Measurements from ENCODE around the gene CAMK2A. TPM values are rescaled to one million over a fixed set of nuclear protein-coding genes. Genes with fewer than 3 reads are reported as not detected.

The CAMK2A gene
- total and polyA plus RNA-seq, 2 experiments from 2014 or later, result 0.18 TPM; not detected in 1

GRCh38 chr5:150288361-150288760 lies 1.2 kb downstream of the CAMK2A start (continued):
- TF ChIP-seq ZNF462 (CRISPR knock-in tag; IDR thresholded peaks at IDR 0.05), result no peak
- no peak for TF ChIP-seq STAT1 (IDR thresholded peaks at IDR 0.05; ENCODE audit: unreplicated experiment)
- no peak for TF ChIP-seq EZH2 (IDR thresholded peaks at IDR 0.05; ENCODE audit: low read depth, unreplicated experiment)
- TF ChIP-seq CREB1 (CRISPR knock-in tag; IDR thresholded peaks at IDR 0.05; ENCODE audit: low read depth), result no peak
- no peak for TF ChIP-seq REST (IDR thresholded peaks at IDR 0.05; ENCODE audit: unreplicated experiment)
- no peak for TF ChIP-seq EZH2phosphoT487 (IDR thresholded peaks at IDR 0.05; ENCODE audit: unreplicated experiment)
- no peak for TF ChIP-seq POLR2AphosphoS5 (IDR thresholded peaks at IDR 0.05; ENCODE audit: low read depth)
